GM21786 (cell line): ENCODE measurements around the gene PHLDB2.
A peak's percentile ranks its signal among the peaks of the same experiment; 100 is the strongest.

Experiments used
- ATAC-seq: cut with Tn5 transposase; IDR thresholded peaks from one replicate; pipeline ENCODE4 v1.9.1; 2021; ENCODE audit not compliant: unreplicated experiment

PHLDB2 gene

DNA sequence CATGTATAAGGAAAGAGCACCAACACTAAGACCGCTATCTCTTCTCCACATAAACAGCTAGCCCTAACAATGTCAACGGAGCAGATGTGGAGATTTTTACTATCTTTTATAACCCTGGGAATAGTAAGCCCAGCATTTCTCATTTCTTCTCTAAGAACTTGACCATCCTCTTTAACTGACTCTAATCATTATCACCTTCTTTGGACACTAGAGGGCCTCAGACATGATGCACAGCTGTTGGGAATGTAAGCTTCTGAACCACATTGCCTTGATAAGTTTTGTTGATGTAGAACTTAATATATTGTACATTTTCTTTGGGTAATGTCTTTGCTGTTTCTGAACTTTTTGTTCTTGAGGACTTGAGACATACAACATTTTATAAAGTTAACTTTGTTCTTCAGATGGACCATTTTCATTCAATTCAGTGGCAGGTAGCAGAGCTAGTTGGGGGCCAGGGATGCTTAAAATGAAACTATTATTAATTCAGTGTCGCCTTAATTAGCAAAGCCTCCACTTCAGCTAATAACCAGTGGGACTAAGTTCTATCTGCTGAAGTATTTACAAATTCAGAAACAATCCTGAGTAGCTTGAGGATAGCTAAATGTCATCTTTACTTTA, 130.1 kb downstream of the PHLDB2 start:
- peak; percentile 98 for ATAC-seq

DNA sequence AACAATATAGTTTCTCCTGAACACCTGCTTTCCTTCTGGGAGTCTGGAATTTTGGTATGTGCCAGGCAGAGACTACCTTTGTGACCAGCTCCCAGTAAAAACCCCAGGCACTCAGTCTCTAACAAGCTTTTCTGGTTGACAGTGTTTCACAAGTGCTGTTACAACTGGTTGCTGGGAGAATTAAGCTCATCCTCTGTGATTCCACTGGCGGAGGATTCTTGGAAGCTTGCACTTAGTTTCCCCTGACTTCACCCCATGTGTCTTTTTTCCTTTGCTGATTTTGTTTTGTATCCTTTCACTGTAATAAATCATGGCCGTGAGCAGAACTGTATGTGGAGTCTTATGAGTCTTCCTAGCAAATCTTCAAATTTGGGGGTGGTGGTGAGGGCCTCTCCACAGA, 134.0 kb downstream of the PHLDB2 start:
- ATAC-seq: no peak

DNA sequence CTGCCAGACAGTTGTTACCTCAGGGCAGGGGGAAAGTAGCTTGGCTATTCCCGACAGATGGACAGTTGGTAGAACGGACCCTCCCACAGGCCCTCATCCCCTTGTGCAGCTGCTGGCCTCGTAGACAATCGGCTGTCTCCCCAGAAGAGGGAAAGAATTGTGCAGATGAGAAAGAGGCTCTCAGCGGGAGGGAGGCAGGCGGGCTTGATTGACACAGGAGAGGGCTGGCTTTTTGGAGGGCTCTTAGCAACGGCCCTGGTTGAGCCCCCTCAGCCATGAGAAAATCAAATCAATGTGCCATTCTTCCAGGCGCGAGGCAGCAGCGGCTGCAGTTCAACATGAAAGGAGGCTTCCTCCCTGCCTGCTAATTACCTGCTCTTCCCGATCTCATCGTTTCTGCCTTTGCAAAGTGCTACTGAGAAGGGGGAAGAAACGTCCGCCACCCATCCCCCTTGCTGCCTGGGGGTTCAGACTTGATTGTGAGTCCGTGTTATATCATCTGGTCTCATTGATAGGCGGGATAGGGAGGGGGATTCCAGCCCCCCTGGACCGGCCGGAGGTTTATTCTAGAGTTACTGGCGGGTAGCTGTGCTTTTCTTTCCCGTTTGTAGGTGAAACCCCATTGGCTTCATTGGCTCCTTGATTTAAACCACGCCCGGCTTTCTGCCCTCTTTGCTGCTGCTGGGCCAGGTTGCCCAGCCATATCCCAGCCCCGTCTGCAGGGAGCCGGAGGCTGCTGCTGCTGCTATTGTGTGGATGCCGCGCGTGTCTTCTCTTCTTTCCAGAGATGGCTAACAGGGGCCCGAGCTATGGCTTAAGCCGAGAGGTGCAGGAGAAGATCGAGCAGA, 139.8 kb downstream of the PHLDB2 start, which contains the start of gene TAGLN3:
Gene TAGLN3, plus strand, starts transcription at position 287 of the 848 bp plus-strand sequence. Its CDS starts 501 bp downstream, at position 788.
- peak; percentile 52 for ATAC-seq

DNA sequence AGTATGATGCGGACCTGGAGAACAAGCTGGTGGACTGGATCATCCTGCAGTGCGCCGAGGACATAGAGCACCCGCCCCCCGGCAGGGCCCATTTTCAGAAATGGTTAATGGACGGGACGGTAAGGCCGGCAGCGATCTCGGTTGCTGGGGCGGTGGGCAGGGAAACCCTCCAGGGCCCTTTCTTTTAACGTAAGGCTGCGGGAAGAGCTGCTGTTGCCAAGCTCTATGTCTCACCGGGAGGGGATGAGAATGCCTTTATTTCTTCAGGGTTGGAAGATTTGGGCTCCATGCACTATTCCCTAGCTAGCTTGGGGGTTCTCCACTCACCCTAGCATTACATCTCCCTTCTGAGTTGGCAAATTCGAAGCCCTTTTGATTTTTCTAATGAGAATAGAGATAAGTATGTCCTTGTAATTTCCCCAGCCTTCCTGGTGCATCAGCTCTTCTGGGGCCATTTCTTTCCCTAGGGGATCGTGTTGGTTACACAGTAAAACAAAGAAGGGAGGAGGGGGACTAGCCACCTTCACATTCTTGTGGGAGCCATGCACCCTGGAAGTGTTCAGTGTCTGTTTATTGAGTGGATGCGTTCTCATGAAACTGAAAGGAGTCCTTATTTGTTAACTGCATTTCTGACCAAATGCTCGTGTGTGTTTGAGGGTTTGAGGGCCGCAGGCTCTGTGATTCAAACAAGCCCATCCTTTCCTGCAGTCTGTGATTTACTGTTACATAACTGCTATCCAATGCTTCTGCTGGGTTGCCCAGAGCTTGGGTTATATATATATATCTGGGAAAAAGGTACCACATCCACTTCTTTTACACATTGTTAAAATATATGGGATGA, 140.6 kb downstream of the PHLDB2 start:
- no peak for ATAC-seq

DNA sequence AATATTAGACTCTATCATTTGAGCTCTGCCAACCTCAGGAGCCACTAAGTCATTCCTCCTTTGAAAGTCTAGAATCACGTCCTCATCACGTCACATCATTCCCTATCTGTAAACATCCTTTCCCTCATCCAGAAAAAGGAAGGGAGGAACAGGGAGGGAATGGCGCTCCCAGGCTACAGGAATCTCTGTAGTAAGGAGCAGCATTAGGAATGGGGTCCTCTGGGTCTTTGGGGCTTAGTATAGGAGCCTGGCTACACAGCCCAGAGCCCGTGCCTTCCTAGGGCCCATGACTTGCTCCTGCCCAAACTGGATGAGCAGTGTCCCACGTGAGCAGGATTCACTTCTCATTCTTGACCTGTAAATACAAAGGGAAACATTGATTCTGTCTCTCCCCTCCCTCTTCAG, 141.3 kb downstream of the PHLDB2 start:
- no peak for ATAC-seq

DNA sequence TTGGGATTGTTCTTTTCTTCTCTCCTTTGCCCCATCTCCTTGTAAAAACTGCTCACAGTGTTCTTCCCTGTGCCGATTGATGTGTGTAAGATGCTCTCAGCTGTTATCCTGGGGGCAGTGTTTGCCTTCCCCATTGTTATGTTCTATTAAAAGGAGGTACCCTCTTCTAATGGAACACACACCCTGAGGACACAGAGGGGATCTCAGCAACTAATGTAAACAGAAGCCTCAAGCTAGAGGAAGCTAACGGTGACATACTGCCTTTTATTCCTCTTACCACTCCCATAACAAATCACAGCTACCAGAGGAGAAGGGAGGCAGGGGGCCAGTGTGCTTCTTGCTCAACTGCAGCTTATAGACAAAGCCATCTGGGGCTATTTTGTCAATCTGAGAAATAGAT, 141.9 kb downstream of the PHLDB2 start:
- ATAC-seq: no peak

DNA sequence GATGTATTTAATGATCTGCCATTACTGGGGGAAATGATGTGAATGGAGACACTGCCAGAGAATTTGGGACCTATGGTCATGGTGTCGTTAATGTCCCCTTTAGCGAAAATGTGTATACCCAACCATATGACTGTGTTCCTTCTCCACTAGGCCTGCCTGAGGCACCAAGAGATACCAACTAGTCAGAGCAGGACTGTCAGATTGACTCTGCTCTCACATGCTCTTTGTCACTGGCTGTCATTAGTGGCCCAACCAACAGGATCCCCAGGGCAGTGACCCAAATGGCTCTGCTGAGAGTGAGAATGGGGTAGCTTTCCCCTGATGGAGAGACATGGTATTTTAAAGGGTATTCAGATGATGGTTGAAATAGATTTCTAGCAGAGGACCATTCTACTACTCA, 142.5 kb downstream of the PHLDB2 start:
- ATAC-seq: no peak

DNA sequence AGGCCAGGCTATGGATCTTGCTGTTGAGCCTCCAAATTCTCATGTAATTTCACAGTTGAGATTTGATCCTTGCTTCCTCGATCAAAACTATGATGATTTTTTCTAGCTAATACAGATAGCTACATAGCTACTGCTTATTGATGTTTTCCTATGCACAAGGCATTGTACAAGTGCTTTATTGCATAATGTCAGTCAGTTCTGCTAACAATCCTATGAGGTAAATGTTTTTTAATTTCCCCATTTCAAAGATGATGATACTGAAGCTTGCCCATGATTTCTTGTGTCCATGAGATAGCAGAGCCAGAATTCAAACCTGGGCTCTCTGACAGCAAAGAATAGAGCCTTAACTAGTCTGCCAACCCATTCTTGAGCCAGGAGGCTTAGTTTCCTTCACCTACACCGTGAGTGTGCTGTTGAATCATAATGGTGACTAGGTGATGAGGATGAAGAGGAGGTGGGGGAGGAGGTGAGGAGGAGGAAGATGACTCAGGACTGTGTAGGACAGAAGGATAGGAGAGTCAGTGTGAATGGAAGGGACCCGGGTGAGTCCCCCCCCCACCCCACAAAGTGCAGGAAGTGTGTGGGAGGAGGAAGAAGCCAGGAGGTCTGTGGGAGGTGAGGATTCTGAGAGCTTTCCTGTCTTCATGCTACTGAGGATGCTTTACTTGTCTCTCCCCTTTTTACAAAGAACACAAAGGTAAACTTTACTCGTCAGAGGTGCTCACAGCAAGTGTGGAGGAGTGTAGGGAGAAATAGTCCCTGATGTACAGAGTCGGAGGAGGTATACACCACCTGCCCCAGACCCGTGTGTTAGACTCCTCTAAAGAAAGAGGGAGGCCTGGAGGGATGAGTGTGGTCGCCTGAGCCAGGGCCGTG, 143.3 kb downstream of the PHLDB2 start:
- ATAC-seq: no peak

DNA sequence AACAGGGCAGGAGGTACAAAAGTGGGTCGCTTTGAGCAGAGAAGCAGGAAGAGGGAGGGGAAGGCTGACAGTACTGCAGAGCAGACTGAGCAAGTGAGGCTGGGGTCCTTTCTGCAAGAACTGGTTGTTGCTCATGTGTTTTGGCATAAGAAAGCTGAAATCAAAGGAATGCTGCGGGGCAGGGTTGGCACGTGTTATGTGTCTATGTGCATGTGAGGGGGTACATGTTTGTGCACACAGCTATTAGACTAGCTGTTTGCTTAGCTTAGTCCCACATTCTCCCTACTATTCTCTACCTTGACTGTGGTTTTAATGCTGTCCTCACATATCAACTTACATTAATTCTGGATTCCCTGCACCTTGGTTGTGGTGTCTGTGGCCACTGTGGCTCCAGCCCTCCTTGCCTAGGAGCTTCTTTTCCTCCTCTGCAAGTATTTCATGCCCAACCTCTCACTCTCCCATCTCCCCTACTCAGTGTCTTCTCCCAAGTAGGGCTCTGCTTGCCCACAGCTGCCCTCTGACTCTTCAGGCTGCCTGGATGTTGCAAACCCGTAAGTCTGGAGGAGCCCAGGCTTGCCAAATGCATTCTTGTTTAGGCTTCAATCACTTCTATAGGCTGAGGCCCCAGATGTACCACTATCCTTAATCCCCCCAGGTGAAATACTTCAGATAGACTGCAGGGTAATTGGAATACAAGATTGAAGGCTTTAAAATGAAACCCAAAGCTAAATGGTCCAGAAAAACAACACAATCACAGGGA, 144.4 kb downstream of the PHLDB2 start:
- ATAC-seq: no peak

DNA sequence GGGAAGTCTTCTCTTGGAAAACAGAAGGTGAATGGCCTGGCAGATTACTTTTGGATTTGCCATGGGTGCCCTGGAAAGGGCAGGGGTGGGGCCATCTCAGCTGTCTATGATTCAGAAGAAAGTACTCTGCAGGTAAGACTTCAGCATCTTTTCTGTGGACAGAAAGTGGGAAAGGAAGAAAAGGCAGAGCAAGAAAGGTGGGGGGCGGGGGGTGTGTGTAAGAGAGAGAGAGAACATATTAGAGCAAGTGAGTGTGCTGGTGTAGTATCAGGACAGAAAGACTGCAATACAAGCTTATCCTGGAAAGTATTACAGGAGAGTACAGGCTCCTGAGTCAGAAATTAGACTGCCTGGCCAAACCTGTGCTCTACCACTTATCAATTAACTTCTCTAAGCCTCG, 145.1 kb downstream of the PHLDB2 start:
- no peak for ATAC-seq

DNA sequence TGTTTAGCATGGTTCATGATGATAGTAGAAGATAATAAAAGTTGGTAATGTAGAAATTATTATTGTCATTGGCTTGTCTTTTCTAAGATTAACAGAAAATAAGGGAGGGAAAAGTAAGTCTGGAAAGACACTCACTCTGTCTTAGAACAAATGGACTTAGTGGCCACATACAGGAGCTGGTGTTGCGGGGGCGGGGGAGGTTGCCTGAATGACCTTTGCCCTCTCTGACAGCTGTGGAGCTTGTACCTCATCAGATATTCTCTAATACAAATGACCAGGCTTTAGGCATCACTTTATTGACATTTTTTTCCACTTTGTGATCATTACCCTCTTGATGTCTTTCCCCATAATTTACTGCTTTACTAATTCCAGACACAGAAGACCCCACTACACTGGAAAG, 145.6 kb downstream of the PHLDB2 start:
- no peak for ATAC-seq

DNA sequence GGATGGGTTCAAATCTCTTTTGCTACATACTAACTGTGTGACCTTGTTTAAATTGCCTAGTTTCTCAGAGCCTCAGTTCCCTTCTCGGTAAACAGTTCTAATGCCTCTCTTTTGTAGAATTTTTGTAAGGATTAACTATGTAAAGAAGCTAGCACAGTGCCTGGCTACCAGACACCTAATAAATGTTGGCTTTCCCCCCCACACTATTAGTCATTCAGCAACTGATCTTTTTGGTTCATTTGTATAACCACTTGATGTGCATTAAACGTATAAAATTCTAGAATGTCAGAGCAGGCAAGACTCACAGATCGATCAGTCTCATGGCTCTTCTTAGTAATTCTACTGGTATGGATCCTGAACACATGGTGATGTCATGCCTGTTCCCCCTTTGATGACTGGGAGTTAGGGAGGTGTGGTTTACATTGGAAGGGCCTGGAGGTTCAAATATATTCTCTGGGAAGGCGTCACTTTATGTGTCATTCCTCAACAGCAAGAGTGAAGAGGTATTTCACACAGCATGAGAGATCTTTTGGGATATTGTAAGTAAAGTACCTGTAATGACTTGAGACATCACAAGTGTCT, 146.1 kb downstream of the PHLDB2 start:
- no peak for ATAC-seq

DNA sequence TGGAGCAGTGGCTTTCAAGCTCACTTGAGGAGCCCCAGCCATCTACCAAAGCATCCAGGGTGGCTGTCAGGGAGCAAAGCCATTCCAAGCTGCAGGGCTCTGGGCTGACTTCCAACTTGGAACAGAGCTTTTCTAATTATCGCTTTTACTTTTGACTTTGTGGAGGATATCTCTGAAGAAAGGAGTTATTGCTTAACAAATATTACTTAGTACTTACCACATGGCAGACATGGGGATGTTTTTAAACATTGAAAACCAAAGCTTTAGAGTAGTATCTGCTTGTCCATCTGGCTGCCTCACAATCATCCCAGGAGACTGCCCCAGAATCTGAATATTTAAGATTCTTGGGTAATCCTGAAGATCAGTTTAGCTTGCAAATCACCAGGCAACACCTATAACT, 148.6 kb downstream of the PHLDB2 start:
- ATAC-seq: no peak

DNA sequence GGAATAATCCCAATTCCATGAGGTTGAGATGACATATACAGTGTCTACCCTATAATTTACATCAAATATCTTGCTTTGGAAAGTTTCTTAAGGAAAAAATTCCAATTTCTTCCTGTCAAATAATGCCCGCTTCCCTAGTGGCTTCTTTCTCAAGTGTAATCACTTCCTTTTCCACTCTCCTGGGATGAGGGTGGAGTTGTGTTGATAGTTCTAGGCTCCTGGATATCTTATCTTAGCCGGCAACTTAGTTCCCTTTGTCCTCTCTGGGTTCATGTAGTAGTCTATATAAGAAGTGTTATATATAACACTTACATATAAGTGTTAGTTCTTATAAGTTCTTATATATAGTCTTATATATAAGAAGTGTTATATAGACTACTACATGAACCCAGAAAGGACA, 150.6 kb downstream of the PHLDB2 start:
- ATAC-seq: no peak

DNA sequence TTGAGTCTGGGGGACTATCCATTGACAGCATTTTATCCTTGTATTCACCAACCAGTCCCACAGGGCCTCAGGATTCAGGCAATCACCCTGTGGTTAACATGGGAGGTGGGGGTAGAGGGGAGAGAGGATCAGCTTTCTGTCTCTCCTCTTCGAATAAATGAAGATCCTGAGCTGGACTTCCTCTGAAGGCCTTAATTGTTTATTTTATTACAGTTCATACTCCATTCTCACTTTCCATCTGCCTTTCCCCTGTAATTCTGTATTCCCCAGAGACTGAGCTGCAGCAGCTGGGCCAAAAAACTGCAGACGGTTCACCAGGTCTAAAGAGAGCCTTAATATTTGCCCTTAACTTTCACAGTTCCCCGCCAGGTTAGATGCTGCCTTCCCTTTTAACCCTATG, 151.6 kb downstream of the PHLDB2 start:
- no peak for ATAC-seq

DNA sequence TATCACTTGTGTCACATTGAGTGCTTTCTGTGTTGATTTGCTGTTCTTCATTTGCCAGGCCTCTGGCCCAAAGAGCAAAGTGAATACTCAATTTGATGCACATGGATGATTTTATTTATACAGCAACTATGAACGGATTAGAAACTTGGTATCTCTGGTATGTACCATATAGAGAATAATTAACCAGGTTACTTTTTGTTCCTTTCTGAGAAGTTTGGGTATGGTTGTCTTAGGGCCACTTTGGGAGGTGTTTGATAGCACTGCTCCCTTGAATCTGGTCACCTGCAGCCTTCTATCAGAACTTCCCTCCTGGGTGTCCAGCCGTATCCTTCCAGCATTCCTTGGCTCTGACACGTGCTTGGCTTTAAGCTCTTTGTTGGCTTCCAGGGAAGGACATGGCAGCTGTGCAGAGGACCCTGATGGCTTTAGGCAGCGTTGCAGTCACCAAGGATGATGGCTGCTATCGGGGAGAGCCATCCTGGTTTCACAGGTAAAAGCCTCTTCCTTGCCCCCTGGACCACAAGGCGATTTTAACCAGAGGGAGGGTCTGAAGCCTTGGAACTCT, 152.4 kb downstream of the PHLDB2 start:
- no peak for ATAC-seq

DNA sequence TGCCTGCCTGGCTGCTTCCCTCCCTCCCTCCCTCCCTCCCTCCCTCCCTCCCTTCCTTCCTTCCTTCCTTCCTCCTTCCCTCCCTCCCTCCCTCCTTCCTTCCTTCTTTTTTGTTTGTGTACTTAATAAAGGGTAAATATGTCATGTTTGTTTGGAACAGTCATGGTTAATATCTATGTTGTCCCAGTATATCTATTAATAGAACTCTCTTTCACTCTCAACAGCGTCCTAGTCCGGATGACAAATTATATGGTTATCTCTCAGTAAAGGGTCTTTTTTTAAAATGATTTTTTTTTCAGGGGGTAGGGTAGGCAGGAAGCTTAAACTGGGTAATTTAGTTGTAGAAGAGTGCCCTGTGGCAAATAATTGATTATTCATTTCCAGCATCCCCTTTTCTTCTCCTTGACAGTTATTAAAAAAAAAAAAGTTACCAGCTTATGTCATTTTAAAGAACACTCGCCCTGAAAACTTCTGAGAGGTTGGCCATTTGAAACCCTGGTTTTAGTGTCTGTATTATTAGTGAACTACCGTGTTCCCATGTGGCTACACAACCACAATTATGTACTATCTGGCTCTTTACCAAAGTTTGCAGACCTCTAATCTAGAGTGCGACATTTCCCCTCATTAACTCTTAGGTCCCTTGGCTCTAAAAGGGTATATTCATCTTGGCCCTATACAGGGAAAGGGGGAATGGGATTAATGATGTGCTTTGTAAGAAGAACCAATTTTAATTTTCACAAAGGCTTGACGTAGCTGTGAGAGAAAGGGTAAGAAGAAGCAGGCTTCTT, 153.3 kb downstream of the PHLDB2 start:
- ATAC-seq: no peak

DNA sequence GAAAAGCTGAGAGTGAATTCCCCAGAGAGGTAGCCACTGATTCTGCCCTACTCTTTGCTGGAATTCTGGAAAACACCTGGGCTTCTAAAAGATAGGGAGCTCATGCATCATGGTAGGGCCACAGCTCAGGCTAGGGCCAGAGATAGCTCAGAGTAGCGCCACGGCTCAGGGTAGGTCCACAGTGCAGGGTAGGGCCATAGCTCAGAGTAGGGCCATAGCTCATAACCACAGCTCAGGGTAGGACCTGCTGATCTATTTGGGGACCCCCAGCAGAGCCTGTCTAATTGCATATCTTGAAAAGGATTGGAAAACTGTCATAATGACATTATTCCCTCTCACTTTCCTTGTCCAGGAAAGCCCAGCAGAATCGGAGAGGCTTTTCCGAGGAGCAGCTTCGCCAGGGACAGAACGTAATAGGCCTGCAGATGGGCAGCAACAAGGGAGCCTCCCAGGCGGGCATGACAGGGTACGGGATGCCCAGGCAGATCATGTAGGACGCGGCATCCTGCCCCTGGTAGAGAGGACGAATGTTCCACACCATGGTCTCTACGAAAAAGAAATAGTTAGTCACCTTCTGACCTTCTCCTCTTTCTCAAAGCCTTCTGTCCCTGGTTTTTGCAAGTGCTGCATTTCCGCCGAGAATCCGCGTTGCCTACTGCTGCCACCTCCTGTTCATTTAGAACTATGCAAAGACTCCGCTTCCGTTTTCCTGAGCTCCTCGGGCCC, 154.2 kb downstream of the PHLDB2 start:
- ATAC-seq: peak; percentile 88
